Measurements from ENCODE around the gene RAB41.
"Not testable (repeated sequence)": the region's sequence is repeated elsewhere in the genome, so short reads cannot be mapped to it uniquely, and the experiment has no call there.

Gene RAB41

GRCh38 chrX:70281951-70282350 lies at the start of gene RAB41:
Gene RAB41 (plus strand): TSS chrX:70282172. CDS start chrX:70282218, 46 bp downstream.
- DNase-seq: no peak

- DNase-seq: no peak
Measured at GRCh38 chrX:70234355-70234754, 47.6 kb upstream of the RAB41 start, which contains the start of gene AWAT1. Gene AWAT1 (plus strand): TSS chrX:70234655. CDS start chrX:70234696, 41 bp downstream.

GRCh38 chrX:70240751-70241150 lies 41.2 kb upstream of the RAB41 start:
- no peak for DNase-seq

- DNase-seq: no peak
Measured at GRCh38 chrX:70241501-70241900, 40.5 kb upstream of the RAB41 start.

- DNase-seq: not testable (repeated sequence)
Measured at GRCh38 chrX:70243601-70244000, 38.4 kb upstream of the RAB41 start.

- DNase-seq: no peak
Measured at GRCh38 chrX:70244881-70245280, 37.1 kb upstream of the RAB41 start.

GRCh38 chrX:70247252-70247651 lies 34.7 kb upstream of the RAB41 start:
- no peak for DNase-seq

- no peak for DNase-seq
Measured at GRCh38 chrX:70252491-70252890, 29.5 kb upstream of the RAB41 start.

- no peak for DNase-seq
Measured at GRCh38 chrX:70253377-70254062, 28.5 kb upstream of the RAB41 start.

- DNase-seq: no peak
Measured at GRCh38 chrX:70254063-70254400, 27.9 kb upstream of the RAB41 start.

GRCh38 chrX:70254909-70255308 lies 27.1 kb upstream of the RAB41 start:
- DNase-seq: no peak

- DNase-seq: no peak
Measured at GRCh38 chrX:70255452-70255851, 26.5 kb upstream of the RAB41 start.

GRCh38 chrX:70257423-70258288 lies 24.3 kb upstream of the RAB41 start:
- DNase-seq: no peak

GRCh38 chrX:70260104-70260503 lies 21.9 kb upstream of the RAB41 start, which contains the start of gene P2RY4:
Gene P2RY4 (minus strand): TSS chrX:70260204. CDS start chrX:70259624, 580 bp downstream.
- no peak for DNase-seq

GRCh38 chrX:70262952-70263567 lies 18.9 kb upstream of the RAB41 start:
- no peak for DNase-seq

GRCh38 chrX:70264784-70265183 lies 17.2 kb upstream of the RAB41 start:
- no peak for DNase-seq

- no peak for DNase-seq
Measured at GRCh38 chrX:70268034-70268433, 13.9 kb upstream of the RAB41 start, which contains the start of gene ARR3. Gene ARR3 (plus strand): TSS chrX:70268334. CDS start chrX:70269386, 1,052 bp downstream.

GRCh38 chrX:70274029-70274428 lies 7.9 kb upstream of the RAB41 start:
- not testable (repeated sequence) for DNase-seq

- no peak for DNase-seq
Measured at GRCh38 chrX:70279081-70279480, 2.9 kb upstream of the RAB41 start.

GRCh38 chrX:70280573-70280972 lies 1.4 kb upstream of the RAB41 start:
- no peak for DNase-seq

- DNase-seq: no peak
Measured at GRCh38 chrX:70289168-70289792, 7.3 kb downstream of the RAB41 start.

GRCh38 chrX:70289793-70290770 lies 8.1 kb downstream of the RAB41 start, which contains the start of the genes KIF4A and PDZD11:
Gene KIF4A (plus strand): TSS chrX:70290104. CDS start chrX:70290459, 355 bp downstream.
Gene PDZD11 (minus strand): TSS chrX:70289927. CDS start chrX:70289341, 586 bp downstream.
- DNase-seq: no peak

All from NCI-H187 treated with DMSO at 0.1 percent for 48 hours (cell line).